Smooth muscle cell of the brain vasculature (primary cell): Measurements from ENCODE around the gene MAD1L1.

Experiments used
- DNase-seq: peaks from one replicate; pipeline ENCODE4 v3.0.0-alpha.2; 2012; ENCODE audit warnings: low read depth, low spot score

The MAD1L1 gene

GRCh38 chr7:2016761-2017480 lies 215.8 kb downstream of the MAD1L1 start:
- DNase-seq, result no peak

GRCh38 chr7:2016021-2016631 lies 216.6 kb downstream of the MAD1L1 start:
- DNase-seq, result no peak

- no peak for DNase-seq
Observed at GRCh38 chr7:2015251-2015871, 217.4 kb downstream of the MAD1L1 start.

- DNase-seq, result no peak
Observed at GRCh38 chr7:2014391-2015241, 218.1 kb downstream of the MAD1L1 start.

GRCh38 chr7:2013381-2014311 lies 219.1 kb downstream of the MAD1L1 start:
- DNase-seq, result no peak

GRCh38 chr7:2012981-2013380 lies 219.8 kb downstream of the MAD1L1 start:
- no peak for DNase-seq

GRCh38 chr7:2012044-2012900 lies 220.5 kb downstream of the MAD1L1 start:
- no peak for DNase-seq

GRCh38 chr7:2011266-2012043 lies 221.3 kb downstream of the MAD1L1 start:
- DNase-seq, result no peak

- no peak for DNase-seq
Observed at GRCh38 chr7:2010551-2011265, 222.0 kb downstream of the MAD1L1 start.

- DNase-seq, result no peak
Observed at GRCh38 chr7:2010101-2010500, 222.6 kb downstream of the MAD1L1 start.

- DNase-seq, result no peak
Observed at GRCh38 chr7:2009541-2010001, 223.2 kb downstream of the MAD1L1 start.

GRCh38 chr7:2008936-2009540 lies 223.7 kb downstream of the MAD1L1 start:
- DNase-seq, result no peak

- no peak for DNase-seq
Observed at GRCh38 chr7:2008101-2008935, 224.4 kb downstream of the MAD1L1 start.

GRCh38 chr7:2007551-2007950 lies 225.2 kb downstream of the MAD1L1 start:
- no peak for DNase-seq

- DNase-seq, result no peak
Observed at GRCh38 chr7:2006921-2007381, 225.8 kb downstream of the MAD1L1 start.

- DNase-seq, result no peak
Observed at GRCh38 chr7:2006231-2006771, 226.4 kb downstream of the MAD1L1 start.

GRCh38 chr7:2005786-2006185 lies 227.0 kb downstream of the MAD1L1 start:
- no peak for DNase-seq
